ENCODE measurements around the gene NFS1.
A peak's percentile ranks its signal among the peaks of the same experiment; 100 is the strongest.
"Not testable (repeated sequence)": the region's sequence is repeated elsewhere in the genome, so short reads cannot be mapped to it uniquely, and the experiment has no call there.

The NFS1 gene
- 6.9 to 15.3 (median 11.7) reads per million in 3 donors for total RNA-seq

DNA sequence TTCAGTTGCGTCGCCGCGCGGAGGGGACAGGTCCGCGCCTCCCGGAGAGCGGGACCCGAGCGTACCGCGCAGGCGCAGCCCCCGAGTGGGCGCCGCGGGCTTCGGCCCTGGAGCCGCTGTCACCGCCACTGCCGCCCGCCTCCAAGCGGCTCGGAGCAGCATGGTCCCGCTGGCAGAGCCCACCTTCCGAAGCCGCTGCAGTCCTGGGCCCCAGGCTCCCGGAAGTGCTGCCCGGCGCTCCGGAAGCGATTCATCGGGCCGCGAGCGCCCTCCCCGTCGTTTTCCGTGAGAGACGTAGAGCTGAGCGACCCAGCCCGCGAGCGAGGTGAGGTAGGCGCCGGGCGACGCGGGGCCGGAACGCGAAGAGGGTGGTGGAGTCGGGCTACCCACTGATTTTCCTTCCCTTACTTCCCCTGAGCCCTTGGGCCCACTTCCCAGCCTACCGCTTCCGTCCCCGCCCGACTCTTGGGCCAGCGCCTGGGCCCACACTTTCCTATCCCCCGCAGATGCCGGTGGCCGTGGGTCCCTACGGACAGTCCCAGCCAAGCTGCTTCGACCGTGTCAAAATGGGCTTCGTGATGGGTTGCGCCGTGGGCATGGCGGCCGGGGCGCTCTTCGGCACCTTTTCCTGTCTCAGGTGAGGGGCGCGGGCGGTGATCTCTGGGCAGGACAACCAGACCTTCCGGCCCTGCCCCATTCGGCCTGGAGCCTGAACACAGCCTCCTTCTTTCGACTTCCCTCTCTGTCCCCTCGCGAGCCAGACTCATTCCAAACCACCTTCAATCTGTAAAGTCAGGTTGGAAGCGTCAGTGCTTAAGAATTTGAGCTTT lies at the start of gene NFS1, which contains the start of gene ROMO1:
TSS of gene NFS1 (minus strand) at position 226 of the 830 bp plus-strand sequence. CDS start at position 162, 64 bp downstream.
TSS of gene ROMO1 (plus strand) at position 279 of the 830 bp plus-strand sequence. CDS start at position 507, 228 bp downstream.
- H3K36me3 ChIP-seq (ENCODE audit: control insufficient read depth, insufficient read depth, low read length) = peaks cover 31% of the 10 kb centered on the region
- peak; percentile 79 to 82 (median 79) for DNase-seq
- no peaks in the 10 kb centered on the region for H3K9me3 ChIP-seq (ENCODE audit: control insufficient read depth, low read length)
- no peaks in the 10 kb centered on the region for H3K27me3 ChIP-seq (replicated peaks; ENCODE audit: control insufficient read depth, insufficient read depth, low read length, poor library complexity, severe bottlenecking)
- peak within 1 kb of the TSS; percentile 82 for H3K4me3 ChIP-seq (ENCODE audit: insufficient read depth, low read depth, low read length, poor library complexity, severe bottlenecking)
- H3K27ac ChIP-seq (ENCODE audit: insufficient read depth, low read length, poor library complexity, severe bottlenecking) = peak within 1 kb of the TSS; percentile 85
- peaks cover 8% of the 10 kb centered on the region for H3K4me1 ChIP-seq (ENCODE audit: control insufficient read depth, insufficient read depth, low read length, poor library complexity, severe bottlenecking)

GRCh38 chr20:35744492-35744841 lies 45.3 kb upstream of the NFS1 start:
- Histone ChIP-seq H3K36me3 (ENCODE audit: control insufficient read depth, insufficient read depth, low read length) (peaks cover 17% of the 10 kb centered on the region), H3K27ac (ENCODE audit: insufficient read depth, low read length, poor library complexity, severe bottlenecking) (peak overlapping the region; percentile 98), H3K4me1 (ENCODE audit: control insufficient read depth, insufficient read depth, low read length, poor library complexity, severe bottlenecking) (peaks cover 17% of the 10 kb centered on the region), H3K4me3 (ENCODE audit: insufficient read depth, low read depth, low read length, poor library complexity, severe bottlenecking) (peak overlapping the region; percentile 61)
- not testable (repeated sequence) for H3K9me3 ChIP-seq (ENCODE audit: control insufficient read depth, low read length); H3K27me3 ChIP-seq (replicated peaks; ENCODE audit: control insufficient read depth, insufficient read depth, low read length, poor library complexity, severe bottlenecking); DNase-seq

DNA sequence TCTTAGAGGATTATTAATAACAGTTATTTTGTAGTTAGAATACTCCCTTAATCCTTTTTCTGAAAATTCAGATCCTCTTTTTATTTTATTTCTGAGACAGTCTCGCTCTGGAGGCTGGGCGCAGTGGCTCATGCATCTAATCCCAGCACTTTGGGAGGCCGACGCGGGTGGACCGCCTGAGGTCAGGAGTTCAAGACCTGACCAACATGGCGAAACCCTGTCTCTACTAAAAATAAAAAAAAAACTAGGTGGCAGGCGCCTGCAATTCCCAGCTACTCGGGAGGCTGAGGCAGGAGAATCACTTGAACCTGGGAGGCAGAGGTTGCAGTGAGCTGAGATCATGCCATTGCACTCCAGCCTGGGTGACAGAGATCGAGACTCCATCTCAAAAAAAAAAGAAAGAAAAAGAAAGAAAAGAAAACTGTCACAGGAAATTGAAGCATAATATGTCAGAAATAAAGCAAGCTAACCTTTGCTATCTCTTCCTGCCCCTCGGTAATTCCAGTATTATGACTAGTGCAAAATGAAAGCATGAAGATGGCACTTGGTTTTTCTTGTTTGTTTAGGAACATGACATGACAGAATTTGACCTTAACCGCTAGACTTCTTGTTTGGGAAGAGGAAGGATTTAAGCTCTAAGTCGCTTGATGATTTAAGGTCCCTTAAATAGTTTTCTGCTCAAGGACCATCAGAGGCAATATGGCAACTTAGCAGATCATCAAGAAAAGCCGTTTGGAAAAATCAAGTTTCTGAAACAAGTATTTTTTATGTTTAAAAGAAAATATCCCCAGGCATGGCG lies 44.7 kb upstream of the NFS1 start:
- H3K9me3 ChIP-seq (ENCODE audit: control insufficient read depth, low read length) = no peaks in the 10 kb centered on the region
- H3K4me3 ChIP-seq (ENCODE audit: insufficient read depth, low read depth, low read length, poor library complexity, severe bottlenecking) = peak overlapping the region; percentile 61
- H3K36me3 ChIP-seq (ENCODE audit: control insufficient read depth, insufficient read depth, low read length) = peaks cover 22% of the 10 kb centered on the region
- H3K4me1 ChIP-seq (ENCODE audit: control insufficient read depth, insufficient read depth, low read length, poor library complexity, severe bottlenecking) = peaks cover 20% of the 10 kb centered on the region
- DNase-seq = no peak
- no peaks in the 10 kb centered on the region for H3K27me3 ChIP-seq (replicated peaks; ENCODE audit: control insufficient read depth, insufficient read depth, low read length, poor library complexity, severe bottlenecking)
- H3K27ac ChIP-seq (ENCODE audit: insufficient read depth, low read length, poor library complexity, severe bottlenecking) = peak overlapping the region; percentile 98

DNA sequence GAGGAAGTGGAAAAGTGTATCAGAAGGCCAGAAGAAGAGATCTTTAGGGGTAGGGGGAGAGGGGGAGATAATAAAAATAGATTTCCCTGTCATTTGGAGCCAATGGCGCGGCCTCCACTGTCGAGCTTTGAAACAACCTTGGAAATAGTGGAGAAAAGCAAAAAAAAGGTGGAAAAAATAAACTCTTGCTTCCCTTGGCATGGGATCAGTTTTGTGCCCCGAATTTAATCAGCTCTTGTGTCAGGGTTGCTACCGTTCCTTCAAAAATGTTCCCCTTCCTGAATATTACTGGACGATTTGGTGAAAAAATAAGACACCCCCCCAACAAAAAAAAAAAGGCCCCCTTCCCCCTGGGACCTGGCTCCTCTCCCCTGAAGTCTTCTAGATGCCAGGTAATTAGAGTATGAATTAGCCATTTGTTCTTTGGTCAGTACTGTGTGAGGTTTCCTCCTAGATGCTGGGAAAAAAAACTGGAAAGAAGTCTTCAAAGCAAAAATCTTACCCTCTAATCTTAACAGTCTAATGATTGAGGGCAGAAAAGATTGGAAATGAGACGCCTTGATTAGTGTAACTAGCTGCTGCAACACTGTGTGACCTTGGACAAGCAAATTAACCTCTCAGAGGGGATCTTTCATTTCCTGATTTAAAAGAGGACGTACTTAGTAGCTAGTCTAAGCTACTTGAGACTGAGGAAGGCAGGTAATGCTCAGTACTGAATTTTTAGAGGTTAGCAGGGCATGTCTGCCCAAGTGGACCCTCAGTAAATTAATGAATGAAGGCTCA lies 43.8 kb upstream of the NFS1 start:
- Histone ChIP-seq H3K9me3 (ENCODE audit: control insufficient read depth, low read length) (no peaks in the 10 kb centered on the region), H3K36me3 (ENCODE audit: control insufficient read depth, insufficient read depth, low read length) (peaks cover 31% of the 10 kb centered on the region), H3K27me3 (replicated peaks; ENCODE audit: control insufficient read depth, insufficient read depth, low read length, poor library complexity, severe bottlenecking) (no peaks in the 10 kb centered on the region), H3K27ac (ENCODE audit: insufficient read depth, low read length, poor library complexity, severe bottlenecking) (peak overlapping the region; percentile 98), H3K4me1 (ENCODE audit: control insufficient read depth, insufficient read depth, low read length, poor library complexity, severe bottlenecking) (peaks cover 30% of the 10 kb centered on the region), H3K4me3 (ENCODE audit: insufficient read depth, low read depth, low read length, poor library complexity, severe bottlenecking) (peak overlapping the region; percentile 61)
- DNase-seq = no peak

DNA sequence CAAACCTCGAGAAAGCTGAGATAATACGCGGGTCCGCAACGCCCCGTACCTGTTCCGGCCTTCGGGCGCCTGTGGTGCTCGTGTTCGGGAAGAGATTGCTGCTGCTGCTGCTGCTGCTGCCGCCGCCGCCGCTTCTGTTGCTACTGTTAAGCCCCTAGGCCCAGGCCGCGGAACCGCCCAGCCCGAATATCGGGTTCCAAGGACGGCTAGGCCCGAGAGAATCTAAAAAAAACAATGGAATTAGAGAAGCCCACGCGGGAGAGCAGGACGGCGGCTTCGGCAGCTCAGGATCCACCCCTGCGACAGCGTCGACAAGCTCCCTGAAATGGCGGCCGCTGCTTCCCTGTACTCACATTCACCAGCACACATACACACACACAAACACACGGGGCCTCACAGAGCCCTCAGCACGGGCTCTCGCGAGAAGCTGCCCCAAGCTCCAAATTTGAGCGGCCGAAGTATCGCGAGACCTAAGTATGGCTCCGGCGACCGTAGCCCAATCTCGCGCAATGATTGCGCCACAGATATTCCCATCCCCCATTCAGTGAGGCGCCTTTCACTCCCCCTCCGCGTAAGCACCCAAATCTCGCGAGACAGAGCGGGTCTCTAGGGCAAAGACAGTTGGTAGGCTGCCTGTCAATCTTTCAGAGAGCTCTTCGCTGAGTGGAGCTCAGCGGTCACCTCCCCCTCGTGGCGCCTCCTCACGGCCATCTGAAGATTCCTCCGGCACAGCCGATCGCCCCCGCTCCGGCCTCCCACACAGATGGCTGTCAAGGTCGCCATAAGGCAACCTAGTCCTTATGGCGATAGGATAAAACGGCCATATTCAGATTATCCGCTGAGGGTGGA lies 43.0 kb upstream of the NFS1 start, which contains the start of gene RBM39:
TSS of gene RBM39 (minus strand) at position 369 of the 849 bp plus-strand sequence. CDS start 1,386 bp downstream, outside the sequence.
- Histone ChIP-seq H3K36me3 (ENCODE audit: control insufficient read depth, insufficient read depth, low read length) (peaks cover 39% of the 10 kb centered on the region), H3K27me3 (replicated peaks; ENCODE audit: control insufficient read depth, insufficient read depth, low read length, poor library complexity, severe bottlenecking) (no peaks in the 10 kb centered on the region), H3K27ac (ENCODE audit: insufficient read depth, low read length, poor library complexity, severe bottlenecking) (peak within 1 kb of the TSS; percentile 100), H3K4me1 (ENCODE audit: control insufficient read depth, insufficient read depth, low read length, poor library complexity, severe bottlenecking) (peaks cover 32% of the 10 kb centered on the region), H3K9me3 (ENCODE audit: control insufficient read depth, low read length) (no peaks in the 10 kb centered on the region), H3K4me3 (ENCODE audit: insufficient read depth, low read depth, low read length, poor library complexity, severe bottlenecking) (peak within 1 kb of the TSS; percentile 95)
- peak; percentile 99 to 100 (median 99) for DNase-seq

DNA sequence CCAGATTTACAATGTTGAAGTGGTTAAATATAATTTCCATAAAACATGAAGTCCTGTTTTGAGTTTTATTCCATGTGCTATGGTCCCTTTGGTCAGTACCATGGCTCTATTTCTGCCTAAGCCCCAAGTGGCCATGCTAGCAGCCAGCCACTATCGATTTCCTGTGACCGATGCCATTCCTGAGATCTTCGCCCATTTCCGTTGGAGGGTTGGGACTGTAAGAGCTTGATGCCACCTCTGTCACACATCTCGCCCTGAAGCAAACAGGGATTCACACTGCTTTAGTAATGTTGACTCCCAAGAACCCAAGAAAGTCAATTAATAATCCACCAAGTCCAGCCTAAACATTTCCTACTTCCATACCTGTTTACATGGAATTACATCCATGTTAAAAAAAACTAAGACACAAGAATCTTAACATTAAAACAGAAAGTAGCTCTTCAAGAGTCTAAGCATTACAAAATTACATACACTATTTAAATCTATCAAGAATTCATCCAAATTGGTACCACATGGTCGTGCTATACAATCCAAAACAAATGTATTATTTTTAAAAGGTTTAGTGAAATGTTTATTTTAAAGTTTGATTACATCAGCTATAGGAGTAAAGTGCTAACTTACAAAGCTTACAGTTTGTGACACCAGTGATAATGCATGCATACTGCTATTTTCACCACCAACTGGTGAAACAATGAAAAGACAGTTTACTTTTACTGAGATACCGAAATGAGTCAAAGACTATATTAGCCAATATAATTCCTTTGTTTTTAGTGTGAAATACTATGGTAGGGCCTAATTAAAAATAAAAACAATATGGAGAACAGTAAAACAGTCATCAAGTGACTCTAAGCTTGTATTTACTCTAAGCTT lies 40.4 kb upstream of the NFS1 start:
- DNase-seq = no peak
- H3K36me3 ChIP-seq (ENCODE audit: control insufficient read depth, insufficient read depth, low read length) = peaks cover 64% of the 10 kb centered on the region
- peaks cover 43% of the 10 kb centered on the region for H3K4me1 ChIP-seq (ENCODE audit: control insufficient read depth, insufficient read depth, low read length, poor library complexity, severe bottlenecking)
- H3K27ac ChIP-seq (ENCODE audit: insufficient read depth, low read length, poor library complexity, severe bottlenecking) = peak overlapping the region; percentile 100
- H3K9me3 ChIP-seq (ENCODE audit: control insufficient read depth, low read length) = no peaks in the 10 kb centered on the region
- no peaks in the 10 kb centered on the region for H3K27me3 ChIP-seq (replicated peaks; ENCODE audit: control insufficient read depth, insufficient read depth, low read length, poor library complexity, severe bottlenecking)
- peak overlapping the region; percentile 95 for H3K4me3 ChIP-seq (ENCODE audit: insufficient read depth, low read depth, low read length, poor library complexity, severe bottlenecking)

GRCh38 chr20:35738410-35739179 lies 39.4 kb upstream of the NFS1 start:
- Histone ChIP-seq H3K36me3 (ENCODE audit: control insufficient read depth, insufficient read depth, low read length) (peaks cover 73% of the 10 kb centered on the region), H3K4me3 (ENCODE audit: insufficient read depth, low read depth, low read length, poor library complexity, severe bottlenecking) (peak overlapping the region; percentile 21), H3K9me3 (ENCODE audit: control insufficient read depth, low read length) (no peaks in the 10 kb centered on the region), H3K27me3 (replicated peaks; ENCODE audit: control insufficient read depth, insufficient read depth, low read length, poor library complexity, severe bottlenecking) (no peaks in the 10 kb centered on the region), H3K27ac (ENCODE audit: insufficient read depth, low read length, poor library complexity, severe bottlenecking) (peak overlapping the region; percentile 100), H3K4me1 (ENCODE audit: control insufficient read depth, insufficient read depth, low read length, poor library complexity, severe bottlenecking) (peaks cover 36% of the 10 kb centered on the region)
- no peak for DNase-seq

- DNase-seq = no peak
- no peak overlapping the region for H3K4me3 ChIP-seq (ENCODE audit: insufficient read depth, low read depth, low read length, poor library complexity, severe bottlenecking)
- peaks cover 80% of the 10 kb centered on the region for H3K36me3 ChIP-seq (ENCODE audit: control insufficient read depth, insufficient read depth, low read length)
- no peaks in the 10 kb centered on the region for H3K9me3 ChIP-seq (ENCODE audit: control insufficient read depth, low read length)
- H3K27ac ChIP-seq (ENCODE audit: insufficient read depth, low read length, poor library complexity, severe bottlenecking) = peak overlapping the region; percentile 100
- no peaks in the 10 kb centered on the region for H3K27me3 ChIP-seq (replicated peaks; ENCODE audit: control insufficient read depth, insufficient read depth, low read length, poor library complexity, severe bottlenecking)
- peaks cover 33% of the 10 kb centered on the region for H3K4me1 ChIP-seq (ENCODE audit: control insufficient read depth, insufficient read depth, low read length, poor library complexity, severe bottlenecking)
These were observed 38.7 kb upstream of the NFS1 start for GRCh38 chr20:35737865-35738333.

Data from effector memory CD4-positive, alpha-beta T cell (primary cell).